GM18517 (cell line): Measurements from ENCODE around the gene CD28.
"Not testable (repeated sequence)": the region's sequence is repeated elsewhere in the genome, so short reads cannot be mapped to it uniquely, and the experiment has no call there.

Experiments used
- ATAC-seq: cut with Tn5 transposase; IDR thresholded peaks from one replicate; pipeline ENCODE4 v1.9.1; 2021; ENCODE audit warnings: mild to moderate bottlenecking, moderate library complexity; ENCODE audit not compliant: unreplicated experiment

Gene CD28

DNA sequence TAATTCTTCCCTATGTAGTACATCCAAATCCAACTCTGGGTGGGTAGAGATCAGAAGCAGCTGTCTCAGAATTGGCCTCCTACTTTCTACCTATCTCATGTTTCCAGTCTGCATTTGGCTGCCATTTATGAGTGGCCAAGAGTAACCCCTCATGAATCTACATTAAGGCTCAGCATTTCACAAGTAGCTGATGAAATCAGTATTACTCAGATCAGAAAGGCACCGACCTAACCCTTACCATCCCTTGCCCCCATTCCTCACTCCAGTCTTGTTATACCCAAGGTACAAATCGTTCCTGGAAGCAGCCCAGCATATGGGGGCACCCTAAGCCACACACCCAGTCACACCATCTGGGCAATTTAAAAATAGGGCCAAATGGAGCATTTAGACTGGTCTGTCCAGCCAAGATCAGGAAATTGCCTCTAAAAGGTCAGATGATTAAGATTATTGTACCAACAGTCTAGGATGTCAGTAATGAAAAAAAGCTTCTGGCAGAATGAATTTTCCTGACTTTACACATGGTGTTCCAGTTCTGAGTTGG, 37.1 kb downstream of the CD28 start:
- no peak for ATAC-seq

DNA sequence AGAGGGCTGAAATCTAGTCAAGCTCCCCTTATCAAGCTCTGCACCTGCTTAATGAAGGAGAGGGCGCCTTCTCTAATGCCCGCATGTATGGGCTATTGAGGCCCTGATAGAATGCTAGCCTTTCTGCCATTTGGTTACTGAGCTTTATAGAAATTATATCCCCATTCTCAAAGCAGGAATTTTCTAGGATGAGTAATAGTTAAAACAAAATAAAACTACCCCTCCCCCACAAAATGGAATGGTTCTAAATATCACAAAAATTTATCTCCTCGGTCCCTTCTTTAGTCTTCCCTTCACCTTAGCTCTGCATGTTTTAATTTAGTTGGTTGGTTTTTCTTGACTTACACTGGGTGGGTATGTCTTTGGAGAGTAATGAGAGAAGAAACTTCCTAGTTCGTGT, 37.7 kb downstream of the CD28 start:
- no peak for ATAC-seq

DNA sequence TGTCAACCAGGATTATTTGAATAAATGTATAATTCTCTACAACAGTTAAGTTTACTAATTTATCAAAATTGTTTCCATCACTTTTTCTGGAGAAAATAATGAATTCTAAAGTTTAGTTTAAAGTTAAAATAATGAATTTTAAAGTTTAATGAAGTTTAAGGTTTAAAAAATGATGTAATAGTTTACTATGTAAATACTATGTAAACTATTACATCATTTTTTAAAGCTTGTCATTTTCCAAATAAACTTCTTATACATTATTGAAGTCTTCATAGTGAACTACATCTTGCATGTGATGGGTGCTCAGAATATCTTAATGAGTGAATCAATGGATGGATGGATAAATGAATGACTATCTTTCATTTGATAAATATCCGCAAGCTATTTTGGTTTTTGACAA, 38.8 kb downstream of the CD28 start:
- no peak for ATAC-seq

DNA sequence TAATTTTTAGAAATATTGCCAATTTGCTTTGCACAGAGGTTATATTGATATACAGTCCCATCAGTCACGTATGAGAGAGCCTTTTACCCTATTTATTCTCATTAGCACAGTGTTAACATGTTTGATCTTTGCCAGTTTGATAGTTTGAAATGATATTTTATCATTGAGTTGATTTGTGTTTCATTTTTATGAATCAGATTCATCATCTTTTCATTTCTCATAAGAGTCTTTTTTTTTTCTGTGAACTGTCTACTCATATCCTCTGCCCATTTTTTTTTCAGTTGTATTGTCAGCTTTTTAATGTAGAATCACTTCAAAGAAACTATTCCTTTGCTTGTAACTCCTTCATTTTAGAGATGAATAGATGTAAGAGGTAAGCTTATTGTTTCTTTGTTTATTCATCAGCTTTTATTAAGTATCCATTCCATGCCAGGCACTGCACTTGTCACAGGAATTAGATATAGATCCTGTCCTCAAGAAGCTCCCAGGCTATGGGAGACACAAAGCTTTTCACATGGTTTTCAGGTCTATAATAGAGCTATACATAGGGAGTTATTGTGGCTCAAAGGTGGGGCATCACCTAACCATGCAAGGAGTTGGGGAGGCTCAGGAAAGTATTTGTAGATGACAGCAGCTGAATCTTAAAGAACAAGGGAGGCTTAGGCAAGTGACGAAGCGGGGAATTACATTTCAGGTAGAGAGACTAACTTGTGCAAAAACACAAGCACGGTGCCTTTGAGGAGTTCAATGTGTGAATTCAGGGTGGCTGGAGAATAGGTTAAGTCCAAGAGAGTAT, 42.1 kb downstream of the CD28 start:
- no peak for ATAC-seq

DNA sequence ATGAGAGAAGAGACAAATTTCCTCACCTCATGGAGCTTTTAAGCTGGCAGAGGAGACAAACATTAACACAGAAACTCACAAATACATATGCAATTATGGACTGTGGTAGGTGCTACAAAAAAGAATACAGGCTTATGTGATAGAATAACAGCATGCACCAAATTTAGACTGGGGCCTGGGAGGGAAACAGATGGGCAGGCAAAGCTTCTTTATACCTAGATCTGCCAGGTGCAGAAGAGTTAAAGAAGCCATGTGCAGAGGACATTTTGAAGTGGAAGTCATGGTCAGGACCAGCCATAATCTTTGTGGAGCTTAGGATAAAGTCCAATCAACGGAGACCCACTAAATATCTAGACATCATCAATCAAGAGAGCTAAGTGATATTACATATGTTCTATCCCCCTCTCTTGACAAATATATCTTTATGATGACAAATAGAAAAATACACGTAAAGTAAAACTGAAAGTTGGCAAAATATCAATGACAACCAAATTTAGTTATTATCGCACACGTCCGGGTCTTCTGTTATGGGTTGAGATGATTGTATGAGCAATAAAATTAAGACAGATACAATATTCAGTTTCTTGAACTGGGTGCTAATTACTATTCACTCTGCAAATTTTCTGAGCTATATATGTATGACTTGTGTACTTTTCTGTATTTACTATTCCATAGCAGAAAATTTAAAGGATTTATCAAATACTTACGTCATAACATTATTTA, 44.1 kb downstream of the CD28 start:
- ATAC-seq = no peak

DNA sequence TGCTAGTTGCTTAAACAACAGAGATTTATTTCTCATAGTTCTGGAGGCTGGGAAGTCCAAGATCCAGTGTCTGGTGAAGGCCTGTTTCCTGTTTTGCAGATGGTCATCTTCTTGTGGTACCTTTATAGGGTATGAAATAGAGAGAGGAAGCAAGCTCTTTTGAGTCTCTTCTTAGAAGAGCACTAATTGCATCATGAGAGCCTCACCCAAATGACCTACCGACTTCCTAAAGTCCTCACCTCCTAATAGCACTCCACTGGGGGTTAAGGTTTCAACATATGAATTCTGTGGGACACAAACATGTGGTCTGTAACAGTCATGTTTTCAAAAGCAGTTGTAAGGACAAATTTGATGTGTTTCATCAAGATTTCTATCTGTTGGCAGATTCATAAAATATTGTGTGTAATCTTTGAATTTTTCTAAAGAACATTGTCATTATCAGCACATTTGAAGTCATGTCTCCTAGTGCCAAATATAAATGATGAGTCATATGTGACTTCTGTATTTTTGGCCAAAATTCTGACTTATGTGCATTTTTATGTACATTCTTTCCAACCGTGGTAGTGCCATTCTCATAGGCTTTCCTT, 45.3 kb downstream of the CD28 start:
- no peak for ATAC-seq

DNA sequence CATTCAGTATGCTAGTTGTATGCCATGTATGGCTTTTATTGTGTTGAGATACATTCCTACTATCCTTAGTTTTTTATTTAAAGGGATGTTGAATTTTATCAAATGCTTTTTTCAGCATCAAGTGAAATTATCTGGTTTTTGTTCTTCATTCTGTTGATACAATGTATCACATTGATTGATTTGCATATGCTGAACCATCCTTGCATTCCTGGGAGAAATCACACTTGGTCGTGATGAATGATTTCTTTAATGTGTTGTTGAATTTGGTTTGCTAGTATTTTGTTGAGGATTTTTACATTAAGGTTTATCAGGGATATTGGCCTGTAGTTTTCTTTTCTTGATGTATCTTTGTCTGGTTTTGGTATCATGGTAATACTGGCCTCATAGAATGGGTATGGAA, 49.7 kb downstream of the CD28 start:
- ATAC-seq = no peak

DNA sequence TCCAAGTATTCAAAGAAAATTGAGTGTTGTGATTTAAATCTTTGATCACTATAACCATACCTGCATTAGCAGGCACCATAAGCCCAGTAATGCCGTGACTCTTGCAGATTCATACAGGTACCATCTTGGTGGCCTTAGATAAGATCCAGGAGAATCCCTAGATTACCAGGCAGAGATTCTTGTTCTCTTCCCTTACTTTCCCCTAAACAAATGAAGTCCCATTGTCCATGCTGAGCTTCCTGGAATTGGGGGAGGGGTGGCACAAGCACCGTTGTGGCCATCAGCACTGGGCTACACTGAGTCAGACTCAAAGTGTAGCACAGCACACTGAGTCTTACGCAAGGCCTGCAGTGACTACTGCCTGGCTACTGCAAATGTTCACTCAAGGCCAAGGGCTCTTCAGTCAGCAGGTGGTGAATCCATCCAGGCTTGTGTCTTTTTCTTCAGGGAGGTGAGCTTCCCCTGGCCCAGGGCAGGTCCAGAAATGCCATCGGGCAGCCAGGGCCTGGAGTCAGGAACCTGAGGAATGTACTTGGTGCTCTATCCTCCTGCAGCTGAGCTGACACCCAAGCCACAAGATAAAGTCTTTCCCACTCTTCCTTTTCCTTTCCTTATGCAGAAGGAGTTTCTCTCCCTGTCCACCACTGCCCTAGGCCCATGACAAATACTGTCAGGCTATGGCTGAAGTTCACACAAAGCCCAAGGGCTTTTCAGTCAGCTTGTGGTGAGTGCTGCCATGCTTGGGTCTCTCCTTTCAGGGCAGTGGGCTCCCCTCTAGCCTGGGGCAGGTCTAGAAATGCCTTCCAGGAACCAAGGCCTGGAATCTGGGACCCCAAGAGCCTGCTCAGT, 52.6 kb downstream of the CD28 start:
- no peak for ATAC-seq

DNA sequence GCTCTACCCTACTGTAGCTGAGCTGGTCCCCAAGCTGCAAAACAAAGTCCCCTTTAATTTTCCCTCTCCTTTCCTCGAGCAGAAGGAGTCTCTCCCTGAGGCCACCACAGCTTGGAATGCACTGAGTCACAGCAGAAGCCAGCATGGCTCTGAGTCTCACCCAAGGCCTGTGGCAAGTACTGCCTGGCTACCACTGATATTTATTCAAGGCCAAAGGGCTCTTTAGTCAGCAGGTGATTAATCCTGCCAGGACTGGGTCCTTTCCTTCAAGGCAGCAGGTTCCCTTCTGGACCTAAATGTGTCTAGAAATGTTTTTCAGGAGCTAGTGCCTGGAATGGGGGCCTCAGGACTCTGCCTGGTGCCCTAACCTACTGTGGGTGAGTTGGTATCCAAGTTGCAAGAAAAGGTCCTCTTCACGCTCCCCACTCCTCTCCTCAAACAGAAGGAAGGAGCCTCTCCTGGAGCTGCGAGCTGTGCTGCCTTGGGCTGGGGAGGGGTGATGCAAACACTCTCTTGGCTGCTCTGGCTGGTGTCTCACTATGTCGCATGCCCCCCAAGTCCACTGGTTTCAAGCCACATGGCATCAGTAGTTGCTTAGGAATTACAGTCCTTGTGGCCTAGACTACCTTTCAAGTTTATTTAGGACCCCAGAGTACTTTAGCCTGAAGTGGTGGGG, 53.4 kb downstream of the CD28 start:
- ATAC-seq = no peak

DNA sequence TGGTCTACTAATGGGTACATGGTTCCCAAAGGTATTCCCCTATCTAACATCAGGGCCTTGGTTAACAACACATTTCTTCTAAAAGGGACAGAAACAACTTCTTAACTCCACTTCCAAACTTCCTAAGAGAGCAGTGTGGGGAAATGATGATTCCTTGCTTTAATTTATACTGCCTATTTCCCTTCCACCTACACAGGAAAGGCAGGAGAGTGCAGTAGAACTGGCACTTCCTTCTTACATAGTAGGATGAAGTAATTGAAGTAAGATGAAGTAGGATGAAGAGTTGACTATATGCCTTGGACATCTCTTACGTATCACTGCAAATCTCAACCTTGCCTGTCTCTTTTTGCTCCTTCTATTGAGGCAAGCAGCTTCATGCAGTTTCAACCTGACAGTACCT, 54.7 kb downstream of the CD28 start:
- ATAC-seq = no peak

DNA sequence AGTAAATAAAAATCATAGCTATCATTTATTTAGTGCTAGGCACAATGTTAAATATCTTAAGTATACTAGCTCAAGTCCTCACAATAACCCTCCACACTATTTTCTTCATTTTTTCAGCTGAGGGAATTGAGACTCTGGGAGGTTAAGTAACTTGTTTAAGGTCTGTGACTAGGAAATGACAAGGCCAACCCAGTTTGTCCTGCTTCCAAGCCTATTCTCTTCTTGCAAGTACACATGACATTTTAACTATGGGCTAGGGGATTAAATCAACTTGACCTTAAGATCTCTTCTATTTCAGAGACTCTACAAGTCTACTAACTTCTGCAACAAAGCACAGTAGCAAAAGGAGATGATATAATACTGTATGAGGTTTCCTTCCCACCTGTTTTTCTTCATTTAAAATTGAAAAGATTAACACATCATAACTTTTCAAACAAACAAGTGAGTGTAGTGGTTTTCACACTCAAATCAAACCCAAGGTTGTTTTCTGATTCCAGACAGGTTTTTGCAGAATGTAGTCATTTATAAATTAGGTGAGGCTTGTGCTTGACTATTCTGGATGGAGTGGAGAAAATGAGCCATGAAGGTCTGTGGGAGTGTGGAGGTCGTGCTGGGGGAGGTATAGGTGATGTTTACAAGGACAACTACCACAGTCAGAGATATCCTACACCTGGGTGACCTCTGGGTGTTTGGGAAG, 57.0 kb downstream of the CD28 start:
- no peak for ATAC-seq

DNA sequence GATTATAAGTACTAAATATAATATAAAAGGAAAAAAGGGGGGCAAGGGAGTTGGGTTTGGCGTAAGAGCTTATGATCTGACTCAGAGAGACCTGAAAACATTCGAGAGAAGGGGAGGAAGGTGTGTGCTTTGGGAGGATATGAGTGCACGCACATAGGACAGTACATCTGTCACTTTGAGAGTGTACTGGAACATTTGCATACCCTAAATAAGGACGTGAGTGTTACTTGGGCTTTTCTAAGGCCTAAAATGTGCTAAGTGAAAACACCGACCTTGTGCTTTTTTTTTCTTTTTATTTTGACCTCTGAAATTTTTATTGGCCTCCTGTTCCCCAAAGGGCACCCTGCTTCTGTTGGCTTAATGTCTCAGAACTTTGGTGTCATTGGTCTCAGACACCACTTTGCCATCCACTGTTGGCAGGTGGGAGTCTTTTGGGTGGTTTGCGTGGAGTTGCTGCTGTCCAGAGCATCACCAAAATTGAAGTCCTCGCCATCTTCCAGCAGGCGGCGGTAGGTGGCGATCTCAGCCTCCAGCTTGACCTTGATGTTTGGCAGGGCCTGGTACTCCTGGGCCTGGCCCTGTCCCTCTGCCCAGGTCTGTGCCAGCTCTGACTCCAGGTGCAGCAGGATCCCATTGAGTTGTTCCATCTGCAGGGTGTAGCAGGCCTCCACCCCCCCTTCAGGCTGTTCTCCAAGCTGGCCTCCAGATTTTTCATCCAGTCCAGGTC, 57.7 kb downstream of the CD28 start:
- ATAC-seq = no peak

DNA sequence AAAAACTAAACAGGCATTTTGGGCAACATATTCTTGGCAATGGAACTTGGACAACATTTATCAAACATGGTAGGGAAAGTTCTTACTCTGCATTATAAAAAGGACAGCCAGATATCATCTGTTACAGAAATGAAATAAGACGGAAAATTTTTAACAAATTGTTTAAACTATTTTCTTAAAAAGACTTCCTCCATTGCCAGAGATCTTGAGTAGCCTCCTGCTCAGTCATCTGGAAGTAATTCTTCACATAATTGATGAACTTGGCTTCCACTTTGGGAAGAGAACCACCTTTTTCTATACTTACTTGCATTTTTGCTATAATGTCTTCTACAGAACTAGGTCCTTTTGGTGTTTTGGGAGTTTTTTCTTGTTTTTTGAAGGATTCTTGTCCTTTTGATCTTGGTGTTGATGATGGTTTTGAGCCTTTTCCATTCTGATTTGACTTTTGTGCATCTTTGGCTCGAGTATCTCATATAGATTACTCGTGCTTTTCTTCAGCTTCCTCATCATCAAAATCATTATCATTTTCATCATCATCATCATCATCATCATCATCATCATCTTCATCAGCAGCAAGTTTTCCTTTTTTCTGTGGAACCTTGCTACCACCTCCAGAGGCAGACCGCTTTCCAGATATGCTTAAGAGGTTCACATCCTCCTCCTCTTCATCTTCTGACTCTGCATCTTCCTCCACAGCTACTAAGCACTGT, 66.2 kb downstream of the CD28 start:
- no peak for ATAC-seq

DNA sequence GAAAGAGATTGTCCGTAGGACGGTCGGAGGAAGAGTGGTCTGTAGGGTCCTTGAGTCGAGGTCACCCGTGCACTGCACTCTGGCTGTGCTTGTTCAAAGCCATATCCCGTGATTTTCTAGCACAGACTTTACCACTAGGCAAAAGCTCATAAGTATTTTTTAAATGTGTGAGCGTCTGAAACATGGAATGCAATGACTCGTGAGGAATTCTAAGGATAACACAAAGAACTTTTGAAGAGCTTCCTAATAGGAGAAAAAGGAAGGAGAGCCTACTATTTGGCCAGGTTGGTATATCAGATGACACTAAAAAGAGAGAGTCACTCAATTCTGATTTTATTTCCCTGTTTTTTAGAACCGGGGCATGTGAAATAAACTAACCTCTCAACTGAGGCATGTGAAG, 68.3 kb downstream of the CD28 start:
- ATAC-seq = no peak

DNA sequence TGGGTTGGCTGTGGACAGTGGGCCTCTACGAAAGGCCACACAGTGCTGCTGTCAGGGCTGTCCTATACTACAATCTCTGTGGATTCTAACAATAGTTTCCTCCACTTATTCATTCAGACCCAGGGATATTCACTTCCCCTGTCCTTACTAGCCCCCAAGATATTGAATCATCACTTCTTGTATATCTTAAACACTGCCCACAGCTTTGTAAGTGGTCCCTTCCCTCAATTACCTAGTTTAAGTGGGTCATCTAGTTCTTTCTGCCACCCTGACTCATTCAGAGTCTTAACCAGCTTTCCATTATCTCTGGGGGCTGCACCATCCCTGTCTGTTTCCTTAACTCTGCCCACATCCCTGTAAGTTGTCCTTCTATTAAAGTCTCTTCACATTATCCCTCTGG, 69.2 kb downstream of the CD28 start:
- no peak for ATAC-seq

DNA sequence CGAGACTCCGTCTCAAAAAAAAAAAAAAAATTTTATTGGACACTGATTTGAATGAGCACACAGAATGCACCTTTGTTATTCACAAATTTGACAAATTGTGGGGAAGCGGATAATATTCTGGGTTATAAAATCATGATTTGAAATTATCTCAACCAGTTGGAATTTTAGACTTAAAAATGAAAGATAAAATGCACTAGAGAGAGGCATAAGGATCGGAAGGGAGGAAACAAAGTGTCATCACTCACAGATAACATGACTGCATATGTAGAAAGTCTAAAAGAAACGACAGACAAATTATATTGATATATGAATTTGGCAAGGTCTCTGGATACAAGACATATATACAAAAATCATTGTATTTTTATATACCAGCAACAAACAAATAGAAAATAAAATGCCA, 70.6 kb downstream of the CD28 start:
- no peak for ATAC-seq

DNA sequence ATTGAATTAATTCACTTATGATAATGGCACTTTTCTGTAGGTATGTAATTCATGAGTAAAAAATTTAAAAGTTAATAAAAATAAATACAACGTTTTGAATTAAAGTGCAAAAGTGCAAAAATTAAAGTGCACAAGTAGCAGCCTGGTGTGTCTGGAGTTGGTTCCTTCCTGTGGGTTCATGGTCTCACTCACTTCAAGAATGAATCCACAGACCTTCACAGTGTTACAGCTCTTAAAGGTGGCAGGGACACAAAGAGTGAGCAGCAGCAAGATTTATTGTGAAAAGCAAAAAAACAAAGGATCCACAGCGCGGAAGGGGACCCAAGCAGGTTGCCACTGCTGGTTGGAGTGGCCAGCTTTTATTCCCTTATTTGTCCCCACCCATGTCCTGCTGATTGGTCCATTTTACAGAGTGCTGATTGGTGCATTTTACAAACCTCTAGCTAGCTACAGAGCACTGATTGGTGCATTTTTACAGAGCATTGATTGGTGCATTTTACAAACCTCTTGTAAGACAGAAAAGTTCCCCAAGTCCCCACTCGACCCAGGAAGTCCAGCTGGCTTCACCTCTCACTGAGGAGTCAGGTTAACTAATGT, 73.1 kb downstream of the CD28 start:
- not testable (repeated sequence) for ATAC-seq

DNA sequence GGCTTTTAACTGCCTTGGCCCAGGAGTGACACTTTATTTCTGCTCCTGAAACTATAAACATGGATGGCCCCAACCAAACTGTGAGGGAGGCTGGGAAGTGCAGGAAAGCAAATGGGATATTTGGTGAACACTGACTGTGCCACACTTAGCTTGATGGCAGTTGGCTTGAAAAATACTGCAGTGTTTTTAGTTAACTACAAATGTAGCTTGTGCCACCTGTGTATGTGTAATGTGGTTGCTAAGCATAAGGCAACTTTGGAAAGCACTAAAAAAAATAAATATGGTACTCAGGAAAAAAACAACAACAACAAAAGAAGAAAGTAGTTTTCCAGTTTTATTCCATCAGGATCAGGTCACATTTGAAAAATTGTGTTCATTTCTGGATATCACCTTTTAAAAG, 73.8 kb downstream of the CD28 start:
- ATAC-seq = no peak
